ENCODE results near the gene PRDM10.
A peak's percentile ranks its signal among the peaks of the same experiment; 100 is the strongest.

- TF ChIP-seq MLLT1 (IDR thresholded peaks at IDR 0.05) (peak; percentile 42; the same call in 1 of the 2 replicates), BMI1 (IDR thresholded peaks at IDR 0.05; ENCODE audit: borderline replicate concordance) (no peak)
Observed at GRCh38 chr11:129895126-129896041, 107.3 kb downstream of the PRDM10 start, which contains the start of gene NFRKB.

All from GM12878 (cell line).